GM23248 (cell line): ENCODE data around the gene HTN3.

Source experiments
- EZH2 ChIP-seq: fragments of 200-600 bp; sonication (generic); IDR thresholded peaks from 2 replicates; pipeline ENCODE4 v1.6.1; 2018; ENCODE audit warnings: antibody characterized with exemption, mild to moderate bottlenecking; ENCODE audit not compliant: insufficient read depth, poor library complexity, severe bottlenecking
- EZH2phosphoT487 ChIP-seq: fragments of 200-600 bp; sonication (generic); IDR thresholded peaks from 2 replicates; pipeline ENCODE4 v1.6.1; 2018; ENCODE audit warnings: antibody characterized with exemption, moderate library complexity, mild to moderate bottlenecking, low read depth; ENCODE audit not compliant: insufficient read depth

DNA sequence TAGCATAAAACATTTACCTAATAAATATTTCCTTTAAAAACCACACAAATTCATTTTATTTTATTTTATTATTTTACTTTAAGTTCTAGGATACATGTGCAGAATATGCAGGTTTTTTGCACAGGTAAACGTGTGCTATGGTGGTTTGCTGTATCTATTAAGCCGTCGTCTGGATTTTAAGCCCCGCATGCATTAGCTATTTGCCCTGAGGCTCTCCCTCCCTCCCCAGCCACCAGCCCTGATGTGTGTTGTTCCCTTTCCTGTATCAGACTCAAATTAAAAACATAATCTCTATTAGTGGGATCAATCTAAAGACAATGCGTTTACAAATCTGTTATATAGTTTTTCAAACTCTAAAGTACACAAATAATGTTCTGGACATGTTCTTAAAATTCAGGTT is 1.2 kb upstream of the HTN3 start:
- TF ChIP-seq EZH2 (no peak), EZH2phosphoT487 (no peak)
